ENCODE measurements around the gene MAMDC2. TPM values are rescaled to one million over a fixed set of nuclear protein-coding genes. Genes with fewer than 3 reads are reported as not detected.

Gene MAMDC2
- total RNA-seq, 4 donors from 2014 or later, result 96.5 to 192 (median 140) TPM

DNA sequence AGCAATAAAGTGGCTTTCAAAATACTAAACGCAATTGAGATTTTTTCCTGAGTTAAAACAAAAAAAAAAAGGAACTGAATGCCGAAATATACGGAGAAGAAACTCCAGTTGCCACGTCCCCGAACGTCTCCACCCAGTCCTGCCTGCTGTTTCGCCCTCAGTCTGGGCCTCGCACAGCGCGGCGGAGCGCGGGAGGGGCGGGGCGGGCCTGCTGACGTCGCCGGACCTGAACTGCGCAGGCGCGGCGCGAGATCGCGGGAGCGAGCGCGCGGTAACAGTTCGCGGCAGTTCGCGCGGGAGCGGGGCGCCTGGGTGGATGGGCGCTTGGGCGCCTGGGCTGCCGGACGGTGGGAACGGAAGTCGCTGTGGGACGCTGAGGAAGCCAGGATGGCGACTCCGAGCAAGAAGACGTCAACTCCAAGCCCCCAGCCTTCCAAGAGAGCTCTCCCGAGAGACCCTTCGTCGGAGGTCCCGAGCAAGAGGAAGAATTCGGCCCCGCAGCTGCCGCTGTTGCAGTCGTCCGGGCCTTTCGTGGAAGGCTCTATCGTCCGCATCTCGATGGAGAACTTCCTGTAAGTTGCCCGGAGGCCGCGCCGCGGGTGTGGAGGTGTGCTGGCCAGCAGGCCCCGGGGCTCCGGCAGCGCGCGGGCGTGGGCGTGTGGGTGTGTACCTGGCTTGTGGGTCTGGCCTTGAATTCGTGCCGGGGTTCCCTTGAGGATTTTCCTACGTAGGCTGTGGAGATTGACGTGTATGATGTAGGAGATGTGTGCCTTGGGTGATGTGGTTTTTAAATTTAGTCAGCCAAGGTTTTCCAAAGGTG, 215.3 kb downstream of the MAMDC2 start, which contains the start of gene SMC5:
TSS of gene SMC5 (plus strand) at position 287 of the 820 bp plus-strand sequence. CDS start at position 388, 101 bp downstream.
- 0 to 3% methylated on average over 6 to 19 of the region's 75 CpGs for WGBS, 2 donors (ENCODE audit: low coverage in 1 of 2)
- Histone ChIP-seq H3K4me1 (peaks cover 11 to 76% (median 30%) of the 10 kb centered on the region in 3 donors), H3K27me3 (no peaks in the 10 kb centered on the region), H3K9me3 (no peaks in the 10 kb centered on the region), H3K27ac (peak within 1 kb of the TSS; percentile 95 to 98 (median 96)), H3K4me3 (peak within 1 kb of the TSS; percentile 86 to 97), H3K36me3 (no peaks in the 10 kb centered on the region)
- ATAC-seq, result peak; percentile 97
- TF ChIP-seq EP300 (IDR thresholded peaks at IDR 0.05) (no peak), POLR2A (IDR thresholded peaks at IDR 0.05) (peak; percentile 97 to 98), POLR2AphosphoS5 (IDR thresholded peaks at IDR 0.05) (peak; percentile 98)
- TF ChIP-seq, protein P1, sequence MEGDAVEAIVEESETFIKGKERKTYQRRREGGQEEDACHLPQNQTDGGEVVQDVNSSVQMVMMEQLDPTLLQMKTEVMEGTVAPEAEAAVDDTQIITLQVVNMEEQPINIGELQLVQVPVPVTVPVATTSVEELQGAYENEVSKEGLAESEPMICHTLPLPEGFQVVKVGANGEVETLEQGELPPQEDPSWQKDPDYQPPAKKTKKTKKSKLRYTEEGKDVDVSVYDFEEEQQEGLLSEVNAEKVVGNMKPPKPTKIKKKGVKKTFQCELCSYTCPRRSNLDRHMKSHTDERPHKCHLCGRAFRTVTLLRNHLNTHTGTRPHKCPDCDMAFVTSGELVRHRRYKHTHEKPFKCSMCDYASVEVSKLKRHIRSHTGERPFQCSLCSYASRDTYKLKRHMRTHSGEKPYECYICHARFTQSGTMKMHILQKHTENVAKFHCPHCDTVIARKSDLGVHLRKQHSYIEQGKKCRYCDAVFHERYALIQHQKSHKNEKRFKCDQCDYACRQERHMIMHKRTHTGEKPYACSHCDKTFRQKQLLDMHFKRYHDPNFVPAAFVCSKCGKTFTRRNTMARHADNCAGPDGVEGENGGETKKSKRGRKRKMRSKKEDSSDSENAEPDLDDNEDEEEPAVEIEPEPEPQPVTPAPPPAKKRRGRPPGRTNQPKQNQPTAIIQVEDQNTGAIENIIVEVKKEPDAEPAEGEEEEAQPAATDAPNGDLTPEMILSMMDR (IDR thresholded peaks at IDR 0.05), result no peak

DNA sequence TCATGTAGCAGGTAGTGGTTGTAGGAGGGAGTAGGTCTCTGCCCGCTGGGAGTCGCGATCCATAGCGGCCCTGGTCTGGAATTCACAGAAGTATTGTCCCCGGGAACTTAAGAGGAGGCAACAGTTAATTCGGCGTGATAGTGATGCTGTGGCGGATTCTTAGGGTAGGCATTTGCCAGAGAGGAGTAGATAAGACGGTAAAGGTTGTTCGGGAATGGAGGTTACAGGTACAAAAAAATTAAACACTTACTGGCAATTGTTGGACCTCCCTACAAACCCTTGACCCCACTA, 215.8 kb downstream of the MAMDC2 start:
- H3K4me1 ChIP-seq, result peaks cover 11 to 76% (median 30%) of the 10 kb centered on the region in 3 donors
- TF ChIP-seq, protein P1 (IDR thresholded peaks at IDR 0.05), result no peak
- TF ChIP-seq EP300 (IDR thresholded peaks at IDR 0.05) (no peak), POLR2AphosphoS5 (IDR thresholded peaks at IDR 0.05) (no peak), POLR2A (IDR thresholded peaks at IDR 0.05) (no peak)
- H3K4me3 ChIP-seq, result peak overlapping the region; percentile 86 to 97
- no peaks in the 10 kb centered on the region for H3K27me3 ChIP-seq
- H3K36me3 ChIP-seq, result peaks cover 0 to 3% of the 10 kb centered on the region in 2 donors
- peak overlapping the region; percentile 95 to 98 (median 96) for H3K27ac ChIP-seq
- no peaks in the 10 kb centered on the region for H3K9me3 ChIP-seq
- WGBS, 2 donors (ENCODE audit: low coverage in 1 of 2), result 1 to 7% methylated on average over 3 to 10 of the region's 10 CpGs
- ATAC-seq, result no peak

DNA sequence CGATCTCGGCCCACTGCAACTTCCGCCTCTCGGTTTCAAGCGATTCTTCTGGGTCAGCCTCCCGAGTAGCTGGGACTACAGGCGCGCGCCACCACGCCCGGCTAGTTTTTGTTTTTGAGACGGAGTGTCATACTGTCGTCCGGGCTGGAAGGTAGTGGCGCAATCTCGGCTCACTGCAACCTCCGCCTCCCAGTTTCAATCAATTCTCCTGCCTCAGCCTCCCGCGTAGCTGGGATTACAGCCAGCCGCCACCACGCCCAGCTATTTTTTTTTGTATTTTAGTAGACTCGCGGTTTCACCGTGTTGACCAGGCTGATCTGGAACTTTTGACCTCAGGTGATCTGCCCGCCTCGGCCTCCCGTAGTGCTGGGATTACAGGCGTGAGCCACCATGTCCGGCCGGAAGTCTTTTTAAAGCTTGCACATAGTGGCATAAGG, 216.4 kb downstream of the MAMDC2 start:
- Histone ChIP-seq H3K4me1 (peaks cover 11 to 76% (median 30%) of the 10 kb centered on the region in 3 donors), H3K9me3 (no peaks in the 10 kb centered on the region), H3K4me3 (peak overlapping the region in 1 of 2 donors; percentile 86), H3K27ac (peak overlapping the region in 1 of 4 donors; percentile 96), H3K27me3 (no peaks in the 10 kb centered on the region), H3K36me3 (peaks cover 0 to 9% of the 10 kb centered on the region in 2 donors)
- TF ChIP-seq POLR2A (IDR thresholded peaks at IDR 0.05) (no peak), POLR2AphosphoS5 (IDR thresholded peaks at IDR 0.05) (no peak), EP300 (IDR thresholded peaks at IDR 0.05) (no peak)
- TF ChIP-seq, protein P1 (IDR thresholded peaks at IDR 0.05), result no peak
- ATAC-seq, result no peak
- 93 to 94% methylated on average over 6 to 24 of the region's 30 CpGs for WGBS, 2 donors (ENCODE audit: low coverage in 1 of 2)

DNA sequence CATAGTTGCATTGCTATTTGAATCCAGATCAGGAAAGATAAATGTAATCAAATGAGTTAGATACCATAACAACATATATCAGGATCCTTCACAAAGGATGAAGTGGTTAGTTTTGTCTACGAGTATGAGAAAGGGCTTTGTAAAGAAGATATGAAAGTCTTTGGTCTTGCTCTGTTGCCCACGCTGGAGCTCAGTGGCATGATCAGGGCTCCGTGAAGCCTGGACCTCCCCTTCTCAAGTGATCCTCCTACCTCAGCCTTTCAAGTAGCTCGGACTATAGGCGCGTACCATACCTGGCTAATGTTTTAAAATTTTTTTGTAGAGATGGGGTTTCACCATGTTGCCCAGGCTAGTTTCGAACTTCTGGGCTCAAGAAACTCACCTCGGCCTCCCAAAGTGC, 217.0 kb downstream of the MAMDC2 start:
- Histone ChIP-seq H3K9me3 (no peaks in the 10 kb centered on the region), H3K4me1 (peaks cover 11 to 72% (median 30%) of the 10 kb centered on the region in 3 donors), H3K4me3 (peak overlapping the region in 1 of 2 donors; percentile 86), H3K36me3 (peaks cover 0 to 14% of the 10 kb centered on the region in 2 donors), H3K27ac (no peak overlapping the region), H3K27me3 (no peaks in the 10 kb centered on the region)
- TF ChIP-seq POLR2AphosphoS5 (IDR thresholded peaks at IDR 0.05) (no peak), EP300 (IDR thresholded peaks at IDR 0.05) (no peak), POLR2A (IDR thresholded peaks at IDR 0.05) (no peak)
- TF ChIP-seq, protein P1 (IDR thresholded peaks at IDR 0.05), result no peak
- 83 to 94% methylated on average over 3 to 8 of the region's 8 CpGs for WGBS, 2 donors (ENCODE audit: low coverage in 1 of 2)
- ATAC-seq, result no peak

Measured in gastroesophageal sphincter (tissue), 4 donors.